ENCODE measurements around the gene PTPRE. TPM values are rescaled to one million over a fixed set of nuclear protein-coding genes. Genes with fewer than 3 reads are reported as not detected.

Gene PTPRE
- total RNA-seq, 4 donors from 2014 or later = 10.2 to 46.8 (median 28.8) TPM

DNA sequence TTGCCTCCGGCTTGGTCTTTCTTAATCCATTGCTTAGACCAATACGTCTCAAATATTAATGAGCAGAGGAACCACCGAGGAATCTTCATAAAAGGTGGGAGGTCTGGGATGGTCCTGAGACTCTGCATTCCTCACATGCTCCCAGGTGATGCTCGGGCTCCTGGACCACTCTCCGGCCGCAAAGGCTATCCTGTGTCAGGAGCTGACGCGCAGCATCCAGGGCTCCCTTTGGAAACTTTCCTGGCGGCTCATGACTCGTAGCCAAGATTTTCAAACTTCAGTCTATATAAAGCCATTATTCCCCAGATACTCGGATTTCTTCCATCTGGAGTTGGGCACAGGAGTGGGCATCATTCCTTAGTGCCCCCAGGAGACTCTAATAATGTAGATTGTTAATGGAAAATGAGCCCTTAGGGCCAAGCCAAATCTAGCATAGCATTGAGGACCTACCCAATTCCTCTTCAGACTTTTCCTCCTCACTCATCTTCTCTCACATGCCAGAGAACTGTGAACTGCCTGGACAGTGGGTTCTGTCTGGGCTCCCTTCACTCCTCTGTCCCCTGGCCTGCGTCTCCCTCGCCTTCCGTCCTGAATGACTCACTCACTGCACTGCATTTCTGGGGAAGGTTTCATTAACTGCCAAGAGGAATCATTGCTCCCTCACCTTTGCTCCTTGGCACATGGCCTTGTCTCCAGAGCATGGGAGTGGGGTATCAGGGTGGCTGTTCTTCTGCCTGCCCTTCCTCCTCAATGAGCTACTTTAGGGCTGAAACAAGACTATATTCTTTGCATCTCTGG lies 130.0 kb downstream of the PTPRE start:
- Histone ChIP-seq H3K4me3 (no peak overlapping the region), H3K27me3 (no peaks in the 10 kb centered on the region), H3K36me3 (no peaks in the 10 kb centered on the region), H3K27ac (no peak overlapping the region), H3K4me1 (no peaks in the 10 kb centered on the region), H3K9me3 (no peaks in the 10 kb centered on the region)
- DNase-seq (ENCODE audit: low spot score in 2 of 2) = no peak
- TF ChIP-seq POLR2AphosphoS5 (IDR thresholded peaks at IDR 0.05) = no peak
- TF ChIP-seq, protein P1, sequence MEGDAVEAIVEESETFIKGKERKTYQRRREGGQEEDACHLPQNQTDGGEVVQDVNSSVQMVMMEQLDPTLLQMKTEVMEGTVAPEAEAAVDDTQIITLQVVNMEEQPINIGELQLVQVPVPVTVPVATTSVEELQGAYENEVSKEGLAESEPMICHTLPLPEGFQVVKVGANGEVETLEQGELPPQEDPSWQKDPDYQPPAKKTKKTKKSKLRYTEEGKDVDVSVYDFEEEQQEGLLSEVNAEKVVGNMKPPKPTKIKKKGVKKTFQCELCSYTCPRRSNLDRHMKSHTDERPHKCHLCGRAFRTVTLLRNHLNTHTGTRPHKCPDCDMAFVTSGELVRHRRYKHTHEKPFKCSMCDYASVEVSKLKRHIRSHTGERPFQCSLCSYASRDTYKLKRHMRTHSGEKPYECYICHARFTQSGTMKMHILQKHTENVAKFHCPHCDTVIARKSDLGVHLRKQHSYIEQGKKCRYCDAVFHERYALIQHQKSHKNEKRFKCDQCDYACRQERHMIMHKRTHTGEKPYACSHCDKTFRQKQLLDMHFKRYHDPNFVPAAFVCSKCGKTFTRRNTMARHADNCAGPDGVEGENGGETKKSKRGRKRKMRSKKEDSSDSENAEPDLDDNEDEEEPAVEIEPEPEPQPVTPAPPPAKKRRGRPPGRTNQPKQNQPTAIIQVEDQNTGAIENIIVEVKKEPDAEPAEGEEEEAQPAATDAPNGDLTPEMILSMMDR (IDR thresholded peaks at IDR 0.05) = no peak
- TF ChIP-seq EP300 (IDR thresholded peaks at IDR 0.05) = no peak
- TF ChIP-seq POLR2A (IDR thresholded peaks at IDR 0.05) = no peak
- WGBS = 63% methylated on average over 14 of the region's 14 CpGs

DNA sequence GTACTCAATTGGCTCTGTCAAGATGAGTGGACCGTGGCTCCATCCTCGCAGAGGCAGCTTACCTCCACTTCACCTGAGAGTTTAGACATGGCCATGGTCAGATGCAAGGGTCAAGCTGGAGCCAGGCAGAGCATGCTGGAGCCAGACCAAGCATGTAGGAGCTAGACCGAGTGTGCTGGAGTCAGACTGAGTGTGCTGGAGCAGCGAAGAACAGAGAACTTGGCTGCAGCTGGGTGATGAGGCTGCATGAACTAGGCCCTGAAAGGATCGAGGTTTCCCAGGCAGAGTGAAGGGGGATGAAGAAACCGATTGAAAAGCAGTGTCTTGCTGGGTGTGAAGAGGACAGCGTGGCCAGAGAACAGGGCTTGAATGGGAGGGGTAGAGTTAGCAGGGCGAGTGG lies 133.2 kb downstream of the PTPRE start:
- H3K27me3 ChIP-seq = no peaks in the 10 kb centered on the region
- no peak for DNase-seq (ENCODE audit: low spot score in 2 of 2)
- TF ChIP-seq EP300 (IDR thresholded peaks at IDR 0.05) (no peak), POLR2AphosphoS5 (IDR thresholded peaks at IDR 0.05) (no peak), POLR2A (IDR thresholded peaks at IDR 0.05) (no peak)
- TF ChIP-seq, protein P1 (IDR thresholded peaks at IDR 0.05) = no peak
- no peaks in the 10 kb centered on the region for H3K9me3 ChIP-seq
- no peak overlapping the region for H3K27ac ChIP-seq
- no peaks in the 10 kb centered on the region for H3K36me3 ChIP-seq
- no peaks in the 10 kb centered on the region for H3K4me1 ChIP-seq
- no peak overlapping the region for H3K4me3 ChIP-seq
- WGBS = 77% methylated on average over 8 of the region's 8 CpGs

DNA sequence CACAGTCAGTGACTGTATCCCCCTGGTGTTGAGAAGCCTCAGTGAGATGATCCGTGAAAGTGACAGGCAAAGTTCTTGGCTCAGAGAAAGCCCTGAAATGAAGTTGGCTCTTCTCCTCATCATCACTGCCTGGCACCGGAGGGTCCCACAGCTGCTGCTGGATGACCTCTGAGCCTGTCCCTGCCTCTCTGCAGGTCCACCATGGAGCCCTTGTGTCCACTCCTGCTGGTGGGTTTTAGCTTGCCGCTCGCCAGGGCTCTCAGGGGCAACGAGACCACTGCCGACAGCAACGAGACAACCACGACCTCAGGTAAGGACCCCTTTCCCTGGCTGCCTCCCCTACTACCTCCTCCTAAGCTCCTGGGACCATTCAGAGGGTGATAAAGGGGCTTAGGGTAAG lies 133.8 kb downstream of the PTPRE start:
- H3K4me3 ChIP-seq = no peak overlapping the region
- no peak for DNase-seq (ENCODE audit: low spot score in 2 of 2)
- no peak overlapping the region for H3K27ac ChIP-seq
- H3K4me1 ChIP-seq = no peaks in the 10 kb centered on the region
- no peaks in the 10 kb centered on the region for H3K9me3 ChIP-seq
- no peak for TF ChIP-seq POLR2A (IDR thresholded peaks at IDR 0.05)
- TF ChIP-seq, protein P1 (IDR thresholded peaks at IDR 0.05) = no peak
- 82% methylated on average over 2 of the region's 8 CpGs for WGBS
- no peaks in the 10 kb centered on the region for H3K36me3 ChIP-seq
- H3K27me3 ChIP-seq = no peaks in the 10 kb centered on the region

DNA sequence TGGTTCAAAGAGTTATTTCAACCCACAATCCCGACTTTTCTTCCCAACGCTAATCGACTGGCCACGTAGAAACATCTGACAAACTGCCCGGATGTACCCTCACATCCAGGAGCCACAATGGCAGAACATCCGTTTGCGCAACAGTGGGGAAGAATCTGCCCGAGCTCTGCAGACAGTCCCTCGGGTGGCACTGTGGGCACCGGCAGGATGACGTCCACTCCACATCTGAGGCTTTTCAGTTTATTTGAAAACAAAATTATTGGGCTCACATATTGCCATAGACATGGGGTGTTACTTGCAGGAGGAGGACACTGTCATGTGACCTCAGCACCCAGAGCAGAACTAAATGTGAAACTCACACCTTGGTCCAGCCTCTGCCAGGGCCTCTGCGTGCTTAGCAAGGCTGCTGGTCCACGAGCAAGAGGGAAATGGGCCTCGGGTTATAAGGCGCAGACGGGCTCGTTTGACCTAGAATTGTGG lies 135.3 kb downstream of the PTPRE start:
- no peak overlapping the region for H3K27ac ChIP-seq
- H3K36me3 ChIP-seq = no peaks in the 10 kb centered on the region
- TF ChIP-seq POLR2A (IDR thresholded peaks at IDR 0.05) (no peak), POLR2AphosphoS5 (IDR thresholded peaks at IDR 0.05) (no peak), EP300 (IDR thresholded peaks at IDR 0.05) (no peak)
- TF ChIP-seq, protein P1 (IDR thresholded peaks at IDR 0.05) = no peak
- no peak overlapping the region for H3K4me3 ChIP-seq
- no peak for DNase-seq (ENCODE audit: low spot score in 2 of 2)
- WGBS = 93% methylated on average over 16 of the region's 17 CpGs
- H3K9me3 ChIP-seq = no peaks in the 10 kb centered on the region
- H3K4me1 ChIP-seq = peaks cover 11% of the 10 kb centered on the region
- no peaks in the 10 kb centered on the region for H3K27me3 ChIP-seq

DNA sequence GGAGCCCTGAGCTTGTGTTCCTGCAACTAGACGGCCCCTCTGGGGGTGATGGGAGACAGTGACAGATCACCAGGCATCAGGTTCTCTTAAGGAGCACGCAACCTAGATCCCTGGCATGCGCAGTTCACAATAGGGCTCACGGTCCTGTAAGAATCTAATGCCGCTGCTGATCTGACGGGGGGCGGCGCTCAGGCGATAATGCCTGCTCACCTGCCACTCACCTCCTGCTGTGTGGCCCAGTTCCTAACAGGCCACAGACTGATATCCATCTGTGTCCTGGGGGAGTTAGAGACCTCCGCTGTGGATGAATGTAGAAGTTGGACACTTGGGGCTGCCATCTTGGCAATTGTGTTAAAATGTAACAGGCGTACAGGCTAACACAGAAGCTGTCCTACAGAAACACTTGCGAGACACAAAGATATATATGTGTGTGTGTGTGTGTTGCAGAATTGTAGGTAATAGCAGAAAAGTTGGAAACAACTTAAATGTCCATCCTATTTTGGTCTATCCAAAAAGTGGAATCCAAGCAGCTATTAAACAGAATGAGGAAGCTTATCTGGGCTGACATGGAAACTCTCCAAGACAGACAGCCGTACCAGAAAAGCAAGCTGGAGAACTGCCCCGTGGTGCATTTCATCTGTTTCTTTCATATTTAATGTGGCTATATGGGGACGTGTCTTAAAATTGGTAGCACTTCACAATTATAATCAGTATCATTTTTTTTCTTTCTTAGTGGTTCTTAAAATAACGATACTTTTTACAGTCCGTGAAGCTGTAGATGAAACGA lies 136.5 kb downstream of the PTPRE start:
- TF ChIP-seq POLR2A (IDR thresholded peaks at IDR 0.05) (no peak), EP300 (IDR thresholded peaks at IDR 0.05) (no peak), POLR2AphosphoS5 (IDR thresholded peaks at IDR 0.05) (no peak)
- TF ChIP-seq, protein P1 (IDR thresholded peaks at IDR 0.05) = no peak
- H3K27me3 ChIP-seq = no peaks in the 10 kb centered on the region
- H3K4me3 ChIP-seq = no peak overlapping the region
- WGBS = 77% methylated on average over 18 of the region's 18 CpGs
- H3K9me3 ChIP-seq = no peaks in the 10 kb centered on the region
- H3K27ac ChIP-seq = no peak overlapping the region
- no peak for DNase-seq (ENCODE audit: low spot score in 2 of 2)
- H3K4me1 ChIP-seq = peaks cover 24% of the 10 kb centered on the region
- H3K36me3 ChIP-seq = no peaks in the 10 kb centered on the region
